ENCODE data around the gene TBCEL.
A peak's percentile ranks its signal among the peaks of the same experiment; 100 is the strongest.
"Not testable (repeated sequence)": the region's sequence is repeated elsewhere in the genome, so short reads cannot be mapped to it uniquely, and the experiment has no call there.

The TBCEL gene, protein sequence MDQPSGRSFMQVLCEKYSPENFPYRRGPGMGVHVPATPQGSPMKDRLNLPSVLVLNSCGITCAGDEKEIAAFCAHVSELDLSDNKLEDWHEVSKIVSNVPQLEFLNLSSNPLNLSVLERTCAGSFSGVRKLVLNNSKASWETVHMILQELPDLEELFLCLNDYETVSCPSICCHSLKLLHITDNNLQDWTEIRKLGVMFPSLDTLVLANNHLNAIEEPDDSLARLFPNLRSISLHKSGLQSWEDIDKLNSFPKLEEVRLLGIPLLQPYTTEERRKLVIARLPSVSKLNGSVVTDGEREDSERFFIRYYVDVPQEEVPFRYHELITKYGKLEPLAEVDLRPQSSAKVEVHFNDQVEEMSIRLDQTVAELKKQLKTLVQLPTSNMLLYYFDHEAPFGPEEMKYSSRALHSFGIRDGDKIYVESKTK

DNA sequence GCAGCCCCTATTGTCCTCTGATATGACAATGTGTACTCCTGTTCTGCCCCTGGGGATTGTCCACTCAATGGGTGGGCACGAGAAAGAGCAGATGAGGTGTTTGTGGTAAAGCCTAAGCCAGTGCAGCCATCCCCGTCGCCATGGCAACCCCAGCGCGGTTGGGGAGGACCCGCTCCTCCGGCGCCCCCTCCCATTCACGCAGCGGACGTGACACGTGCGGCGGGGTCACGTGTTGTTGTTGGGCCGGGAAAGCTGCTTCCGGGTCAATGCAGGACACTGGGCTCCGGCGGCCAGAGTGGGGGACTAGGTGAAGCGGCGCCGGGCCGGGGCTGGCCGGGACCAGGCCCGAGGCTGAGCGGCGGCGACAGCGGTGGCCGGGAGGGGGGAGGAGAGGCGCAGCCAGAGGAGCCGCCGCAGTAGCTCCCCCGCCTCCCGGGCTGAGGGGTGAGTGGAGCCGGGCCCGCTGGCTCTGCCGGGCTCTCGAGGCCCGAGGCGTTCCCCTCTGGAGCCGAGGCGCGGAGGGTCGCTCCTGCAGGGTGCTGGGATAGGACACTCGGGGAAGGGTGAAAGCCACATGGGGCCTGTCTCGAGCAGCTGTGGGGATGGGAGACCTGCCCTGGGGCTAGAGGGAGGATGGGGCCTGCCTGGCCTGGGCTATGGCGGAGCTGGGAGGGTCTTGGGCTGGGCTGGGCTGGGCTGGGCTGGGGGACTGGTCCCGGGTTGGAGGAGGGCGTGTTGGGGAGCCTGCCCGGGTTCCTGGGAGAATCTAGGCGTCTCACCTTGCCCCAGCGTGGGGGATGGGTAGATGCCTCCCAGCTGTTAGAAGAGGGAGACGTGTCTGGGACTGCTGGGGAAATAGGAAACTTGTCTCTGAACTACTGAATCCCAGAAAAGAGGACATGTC, at the start of gene TBCEL:
Gene TBCEL, plus strand, starts transcription at position 255 of the 904 bp plus-strand sequence. CDS start 21,589 bp downstream, outside the sequence.
- peak; percentile 66 for DNase-seq

DNA sequence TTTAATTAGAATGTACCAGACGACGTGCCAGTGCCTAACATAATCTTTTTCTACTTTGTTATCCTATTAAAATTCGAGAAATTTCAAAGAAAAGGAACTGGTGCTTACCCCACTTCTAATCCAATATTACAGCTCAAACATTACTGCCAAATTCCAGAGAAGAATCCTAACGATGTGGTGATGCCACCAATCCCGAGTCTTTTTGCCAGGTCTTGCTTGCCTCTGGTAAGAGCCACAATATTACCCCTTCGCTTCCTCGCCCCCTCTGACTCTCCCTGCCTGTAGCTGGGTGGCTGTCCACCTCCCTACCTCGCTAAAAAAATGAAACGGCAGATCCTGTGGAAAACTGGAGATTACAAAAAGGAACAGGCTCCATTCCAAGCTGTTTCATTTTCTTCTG, 49.4 kb upstream of the TBCEL start:
- DNase-seq, result no peak

DNA sequence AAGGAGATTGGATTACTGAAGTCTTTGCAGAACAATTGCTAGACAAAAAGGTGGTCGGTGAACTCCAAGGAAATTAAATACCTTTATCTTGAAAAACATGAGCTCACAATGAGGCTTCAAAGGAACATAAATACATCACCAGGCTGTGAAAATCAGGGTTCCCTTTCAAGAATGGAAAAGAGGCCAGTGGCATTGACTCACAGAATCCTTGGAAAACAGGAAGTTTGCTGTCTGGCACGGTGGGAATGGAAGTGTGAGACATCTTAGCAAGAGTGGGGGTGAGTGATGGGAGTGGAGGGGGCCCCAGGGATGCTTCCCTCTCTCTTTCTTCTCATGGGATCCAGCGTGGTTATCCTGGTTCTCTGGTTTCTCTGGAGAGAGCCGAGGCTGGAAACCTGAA, 48.9 kb upstream of the TBCEL start:
- DNase-seq, result no peak

DNA sequence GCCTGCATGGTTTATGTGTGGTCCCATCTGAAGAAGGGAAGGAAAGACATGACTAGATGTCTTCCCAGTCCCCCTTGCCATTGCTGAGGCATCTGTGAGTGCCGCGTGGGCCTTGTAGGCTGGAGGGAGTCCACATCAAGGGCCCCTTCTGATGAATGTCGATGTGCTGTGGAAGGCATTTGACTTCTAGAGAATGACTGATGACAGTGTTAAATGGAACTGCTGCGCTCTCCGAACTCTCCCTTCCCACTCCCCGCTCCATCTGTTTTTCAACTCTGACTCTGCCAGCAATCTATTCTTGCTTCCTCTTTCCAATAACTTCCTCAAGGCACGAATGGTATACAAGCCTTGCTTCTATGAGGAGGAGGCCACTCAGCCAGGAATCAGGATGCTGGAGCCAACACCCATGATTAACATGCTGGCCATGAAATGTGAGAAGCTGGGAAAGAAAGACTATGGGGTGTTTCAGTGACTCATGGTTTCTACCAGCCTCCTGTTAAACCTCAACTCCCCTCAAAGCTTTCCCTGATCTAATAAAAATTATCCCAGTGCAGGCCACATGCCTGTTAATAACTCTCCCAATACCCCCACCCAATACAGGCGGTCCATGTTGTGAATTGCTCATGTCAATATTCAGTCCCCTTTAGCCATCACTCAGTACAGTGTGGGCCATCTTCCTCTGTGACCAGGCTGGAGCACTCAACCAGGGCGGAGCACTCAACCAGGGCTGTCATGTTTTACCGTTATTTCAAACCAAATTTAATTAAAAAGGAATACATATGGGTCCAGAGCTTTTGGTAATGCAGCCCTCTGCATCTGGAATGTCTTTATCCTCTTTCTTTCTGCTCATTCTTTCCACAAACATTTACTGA, 46.4 kb upstream of the TBCEL start:
- no peak for DNase-seq

DNA sequence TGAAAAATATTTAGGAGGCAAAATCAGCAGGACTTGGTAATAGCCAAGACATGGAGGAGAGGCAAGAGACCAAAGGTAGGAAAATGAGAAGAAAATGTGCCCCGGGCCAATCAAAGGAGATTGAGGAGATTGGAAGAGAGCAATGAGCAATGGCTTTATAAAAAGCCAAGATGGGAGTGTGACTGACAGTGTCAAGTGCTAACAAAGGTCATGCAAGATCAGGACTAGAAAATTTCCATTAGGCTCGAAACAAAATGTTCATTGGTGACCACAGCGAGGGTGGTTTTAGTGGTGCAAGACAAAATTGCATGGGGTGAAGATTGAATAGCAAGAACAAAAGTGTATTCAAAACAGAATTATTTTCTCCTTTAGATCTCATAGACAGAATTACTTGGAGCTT, 45.2 kb upstream of the TBCEL start:
- DNase-seq, result no peak

DNA sequence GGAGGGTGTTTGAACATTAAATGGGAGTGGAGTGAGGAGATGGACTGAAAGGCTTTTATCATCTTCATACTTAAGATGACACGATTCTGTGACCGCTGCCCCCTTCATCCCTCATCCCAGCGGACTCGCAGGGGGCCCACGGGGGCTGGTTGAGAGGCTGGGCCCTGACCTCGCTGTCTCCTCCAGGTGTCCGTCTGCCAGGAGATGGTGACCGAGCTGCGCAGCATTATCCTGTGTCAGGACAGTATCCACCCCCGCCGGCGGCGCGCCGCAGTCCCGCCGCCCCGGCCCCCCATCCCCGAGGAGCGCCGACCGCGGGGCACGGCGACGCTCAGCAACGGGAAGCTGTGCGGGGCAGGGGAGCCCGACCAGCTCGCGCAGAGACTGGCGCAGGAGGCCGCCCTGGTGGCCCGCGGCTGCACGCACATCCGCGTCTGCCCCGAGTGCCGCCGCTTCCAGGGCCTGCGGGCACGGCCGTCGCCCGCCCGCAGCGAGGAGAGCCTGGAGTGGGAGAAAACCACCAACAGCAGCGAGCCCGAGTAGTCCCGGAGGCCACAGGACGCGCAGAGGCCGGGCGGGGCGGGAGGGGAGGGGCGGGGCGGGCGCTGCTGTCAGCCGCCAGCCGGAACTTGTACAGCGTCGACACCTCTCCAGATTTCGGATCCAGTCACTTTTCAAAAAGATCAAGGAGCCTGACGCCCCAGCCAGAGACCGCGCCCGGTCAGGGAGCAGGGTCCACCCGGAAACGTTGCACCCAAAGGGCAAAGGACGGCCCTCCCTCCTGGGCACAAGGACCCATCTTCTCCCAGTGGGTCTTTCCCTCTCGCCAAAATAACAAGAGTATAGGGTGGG, 38.0 kb upstream of the TBCEL start:
- DNase-seq, result no peak

DNA sequence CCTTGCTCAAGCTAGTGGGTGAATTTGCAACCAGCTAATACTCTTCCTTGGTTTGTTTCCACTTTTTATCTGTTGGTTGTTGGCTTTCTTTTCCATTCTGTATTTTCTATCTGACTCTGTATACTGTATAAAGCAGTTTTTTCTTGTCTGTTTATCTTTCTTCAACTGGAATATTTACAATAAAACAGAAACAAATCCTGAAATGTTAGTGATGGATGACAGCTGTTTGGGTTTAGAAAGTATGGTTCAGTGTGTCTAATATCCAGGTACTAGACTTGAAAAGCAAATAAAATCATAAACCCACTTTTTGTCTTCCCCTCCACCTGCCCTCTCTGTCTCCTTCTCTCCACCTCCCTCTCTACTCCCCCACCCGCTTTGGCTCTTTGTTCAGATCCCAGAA, 35.3 kb upstream of the TBCEL start:
- no peak for DNase-seq

DNA sequence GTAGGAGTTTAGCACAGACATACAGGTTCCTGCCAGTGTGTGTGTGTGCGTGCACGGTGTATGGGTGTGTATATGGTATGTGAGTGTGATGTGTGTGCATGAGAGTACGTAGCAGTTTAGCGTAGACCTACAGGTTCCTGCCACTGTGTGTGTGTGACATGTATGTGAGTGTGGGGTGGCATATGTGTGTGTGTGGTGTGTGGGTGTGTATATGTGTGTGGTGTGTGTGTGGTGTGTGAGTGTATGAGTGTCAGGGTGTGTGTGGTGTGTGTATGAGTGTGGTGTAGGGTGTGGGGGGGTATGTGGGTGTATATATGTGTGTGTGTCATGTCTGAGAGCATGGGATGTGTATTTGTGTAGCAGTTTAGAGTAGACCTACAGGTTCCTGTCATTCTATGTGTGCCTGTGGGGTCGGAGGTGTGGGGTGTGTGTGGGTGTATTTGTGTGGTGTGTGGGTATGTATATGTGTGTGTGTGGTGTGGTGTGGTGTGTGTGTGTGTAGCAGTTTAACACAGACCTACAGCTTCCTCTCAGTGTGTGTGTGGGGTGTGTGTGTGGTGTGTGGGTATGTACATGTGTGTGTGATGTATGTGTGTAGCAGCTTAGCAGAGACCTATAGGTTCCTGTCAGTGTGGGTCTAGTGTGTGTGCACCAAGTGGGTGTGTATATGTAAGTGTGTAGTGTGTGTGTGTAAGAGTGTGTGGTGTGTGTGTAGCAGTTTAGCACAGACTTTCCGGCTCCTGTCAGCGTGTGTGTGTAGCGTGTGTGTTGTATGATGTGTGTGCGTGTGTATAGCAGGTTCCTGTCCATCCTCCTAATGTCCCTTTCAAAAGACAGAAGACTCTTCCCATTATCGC, 31.8 kb upstream of the TBCEL start:
- DNase-seq, result no peak

DNA sequence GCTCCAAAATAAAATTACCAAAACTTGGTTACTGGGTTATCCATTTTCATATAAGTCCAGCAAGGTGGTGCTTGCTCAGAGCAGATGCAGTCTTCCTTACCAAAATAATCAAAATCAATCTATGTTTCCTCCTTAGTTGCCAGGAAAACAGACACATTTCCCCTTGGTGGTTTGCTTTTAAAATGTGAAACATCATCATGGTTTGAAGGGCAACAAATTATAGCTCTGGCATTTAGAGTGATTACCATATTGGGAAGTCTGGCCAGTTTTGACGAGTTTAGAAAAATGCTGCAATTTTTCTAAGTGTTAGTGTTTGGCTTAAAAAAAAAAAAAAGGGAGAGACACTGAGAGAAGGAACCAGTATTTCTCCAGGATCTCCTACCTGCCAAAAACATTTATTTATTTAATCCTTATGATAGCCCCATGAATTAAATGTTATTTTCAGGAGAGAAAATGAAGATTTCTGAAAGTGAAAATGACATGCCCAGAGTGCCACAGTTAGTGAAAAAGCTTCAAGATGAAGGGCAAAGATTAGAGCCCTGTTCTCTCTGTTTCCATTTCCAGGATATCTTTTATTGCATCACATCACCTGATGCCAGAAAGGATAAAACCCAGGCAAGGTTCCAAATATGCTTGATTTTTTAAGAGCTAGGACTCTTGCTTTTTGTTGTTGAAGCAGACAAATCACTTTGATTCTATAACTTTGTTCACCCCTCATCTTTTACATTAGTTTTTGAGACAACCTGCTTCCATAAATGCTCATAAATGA, 29.6 kb upstream of the TBCEL start:
- DNase-seq, result no peak

DNA sequence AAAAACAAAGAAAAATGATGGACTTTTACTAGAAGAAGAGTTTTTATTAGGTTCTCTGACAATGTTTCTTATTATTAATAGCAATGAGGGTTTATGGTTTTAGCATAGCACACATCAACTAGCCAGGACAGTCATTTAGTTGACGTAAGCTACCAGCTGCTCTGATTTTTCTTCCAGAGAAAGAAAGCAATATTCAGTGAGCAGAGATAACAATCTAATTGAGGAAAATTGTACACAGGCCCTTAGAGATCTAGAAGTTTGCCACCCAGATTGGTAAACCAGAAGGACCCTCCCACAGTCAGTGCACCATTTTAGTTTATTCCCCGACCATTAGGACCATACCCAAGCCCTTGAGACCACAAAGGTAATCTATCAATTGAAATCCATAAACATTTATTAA, 28.7 kb upstream of the TBCEL start:
- no peak for DNase-seq

DNA sequence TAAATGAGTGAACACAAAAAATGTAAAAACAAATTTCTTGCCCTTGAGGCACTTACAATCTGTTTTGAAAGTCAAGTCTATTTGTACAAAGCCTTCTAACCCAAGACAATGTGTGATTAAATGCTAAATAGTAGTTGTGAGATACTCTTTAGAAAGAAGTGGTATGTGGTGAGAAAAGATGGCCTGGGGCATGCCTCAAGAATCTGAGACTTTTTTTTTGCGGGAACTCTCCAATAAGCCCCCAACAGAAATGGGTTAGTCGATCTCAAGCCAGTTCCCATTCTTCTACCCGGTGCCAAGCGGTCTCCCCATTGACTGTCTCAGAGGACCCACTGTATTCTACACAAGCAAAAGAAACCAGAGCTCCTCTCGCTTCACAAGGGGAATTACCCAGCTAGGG, 26.9 kb upstream of the TBCEL start:
- no peak for DNase-seq

DNA sequence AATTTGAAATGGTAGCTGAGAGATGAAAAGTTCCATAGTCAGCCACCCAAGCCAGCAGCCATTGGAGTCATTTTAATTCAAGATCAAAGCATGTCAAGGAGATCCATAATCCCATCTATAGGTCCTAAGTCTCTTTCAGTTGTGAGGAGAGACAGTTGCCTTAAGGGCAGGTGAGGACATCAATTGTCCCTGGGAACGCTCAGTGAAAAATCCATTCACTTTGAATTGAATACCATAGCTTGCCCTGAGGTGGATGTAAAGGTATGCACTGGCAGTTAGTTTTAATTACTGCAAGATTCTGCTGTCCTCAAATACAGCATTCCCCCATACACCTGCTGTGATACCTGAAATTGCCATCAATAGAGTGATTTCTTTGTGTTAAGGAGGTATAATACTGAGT, 25.3 kb upstream of the TBCEL start:
- no peak for DNase-seq

DNA sequence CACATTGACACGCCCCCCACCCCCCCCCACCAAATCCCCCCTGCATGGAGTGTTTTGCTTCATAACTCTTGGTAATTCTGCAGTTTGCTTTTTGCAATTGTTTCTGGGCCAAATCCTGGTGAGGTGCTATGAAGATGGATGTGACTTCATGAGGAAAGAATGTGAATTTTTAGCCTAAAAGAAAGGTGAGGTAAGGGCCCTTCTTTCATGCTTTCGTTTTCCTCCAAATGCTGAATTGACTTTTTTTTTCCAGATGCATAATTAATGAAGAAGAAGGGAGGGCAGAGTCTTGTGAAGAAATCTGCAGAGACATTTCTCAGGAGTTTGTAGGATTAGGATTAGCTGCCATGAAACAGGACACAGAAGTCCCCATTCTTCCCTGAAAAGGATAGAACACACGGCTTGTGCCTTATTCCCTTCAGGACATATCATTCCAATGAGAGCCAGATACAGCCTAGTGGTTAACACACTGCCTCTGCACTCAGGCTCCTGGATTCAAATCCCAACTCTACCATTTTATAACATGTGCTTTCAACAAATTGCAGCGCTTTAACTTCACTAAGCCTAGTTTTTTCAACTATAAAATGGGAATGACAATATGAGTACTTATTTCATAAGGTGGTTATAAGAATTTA, 19.6 kb upstream of the TBCEL start:
- no peak for DNase-seq

DNA sequence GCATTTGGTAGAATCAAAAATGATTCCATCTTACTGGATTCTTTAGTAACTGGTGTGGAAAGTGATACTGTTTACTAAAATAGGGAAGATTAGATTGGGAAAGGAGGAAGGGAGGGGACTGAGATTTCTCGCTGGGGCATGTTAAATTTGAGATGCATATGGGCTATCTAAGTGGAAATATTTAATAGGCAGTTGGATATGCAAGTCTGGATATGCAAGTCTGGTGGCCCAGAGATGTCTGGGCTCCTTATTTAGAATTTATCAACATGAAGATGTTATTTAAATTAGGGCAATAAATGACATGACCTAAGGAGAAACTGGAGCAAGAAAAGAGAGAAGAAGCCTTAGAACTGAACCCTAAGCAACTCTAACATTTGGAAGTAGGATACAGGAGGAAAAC, 17.0 kb upstream of the TBCEL start:
- DNase-seq, result no peak

DNA sequence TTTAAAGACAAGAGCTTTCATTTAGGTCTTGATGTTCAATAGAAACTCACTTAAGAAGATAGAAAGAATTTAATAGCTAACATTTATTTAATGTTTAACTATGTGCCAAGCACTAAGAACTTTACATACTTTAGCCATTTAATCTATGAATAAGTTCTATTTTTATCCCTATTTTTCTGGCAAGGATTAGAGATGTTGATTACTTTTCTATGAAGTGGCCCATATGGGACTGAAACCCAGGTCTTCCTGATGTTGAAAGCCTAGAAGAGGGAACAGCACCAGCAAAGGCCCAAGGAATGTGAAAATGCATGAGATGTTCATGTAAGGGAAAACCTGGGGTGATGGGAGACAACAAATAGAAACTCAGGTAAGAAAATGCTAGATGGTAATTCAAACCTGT, 15.4 kb upstream of the TBCEL start:
- no peak for DNase-seq

DNA sequence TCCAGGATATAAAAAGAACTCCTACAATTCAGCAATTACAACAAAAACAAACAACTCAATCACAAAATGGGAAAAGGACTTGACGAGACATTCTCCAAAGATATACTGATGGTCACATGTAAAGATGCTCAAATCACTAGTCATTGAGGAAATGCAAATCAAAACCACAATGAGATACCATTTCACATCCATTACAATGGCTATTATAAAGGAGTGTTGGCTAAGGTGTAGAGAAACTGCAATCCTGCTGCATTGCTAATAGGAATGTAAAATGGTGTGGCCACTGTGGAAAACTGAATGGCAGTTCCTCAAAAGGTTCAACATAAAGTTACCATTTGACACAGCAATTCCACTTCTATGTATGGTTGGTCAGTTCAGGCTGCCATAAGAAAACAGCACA, 11.8 kb upstream of the TBCEL start:
- no peak for DNase-seq

DNA sequence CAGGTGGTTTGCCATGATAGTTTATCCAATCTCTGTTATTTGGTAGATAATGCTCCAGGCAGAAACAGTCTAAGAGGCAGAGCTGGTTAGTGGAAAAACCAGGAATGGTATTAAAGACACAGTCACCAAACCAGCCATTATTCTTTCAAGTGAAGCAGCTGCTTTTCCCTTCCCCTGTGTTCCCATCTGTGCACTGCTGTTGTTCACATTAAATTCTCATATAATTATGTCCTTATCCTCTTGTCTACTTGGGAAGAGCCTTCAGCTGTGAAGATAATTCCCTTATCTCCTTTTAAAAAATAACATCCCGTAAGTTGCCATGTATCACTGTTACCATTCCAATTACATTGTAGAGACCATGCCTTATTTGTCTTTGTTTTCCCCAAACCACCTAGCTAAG, 5.2 kb upstream of the TBCEL start:
- no peak for DNase-seq

DNA sequence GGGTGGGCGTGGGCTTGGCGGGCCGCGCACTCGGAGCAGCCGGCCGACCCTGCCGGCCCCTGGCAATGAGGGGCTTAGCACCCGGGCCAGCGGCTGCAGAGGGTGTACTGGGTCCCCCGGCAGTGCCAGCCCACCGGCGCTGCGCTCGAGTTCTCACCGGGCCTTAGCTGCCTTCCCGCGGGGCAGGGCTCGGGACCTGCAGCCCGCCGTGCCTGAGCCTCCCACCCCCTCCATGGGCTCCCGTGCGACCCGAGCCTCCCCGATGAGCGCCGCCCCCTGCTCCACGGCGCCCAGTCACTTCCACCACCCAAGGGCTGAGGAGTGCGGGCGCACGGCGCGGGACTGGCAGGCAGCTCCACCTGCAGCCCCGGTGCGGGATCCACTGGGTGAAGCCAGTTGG, 2.2 kb upstream of the TBCEL start:
- not testable (repeated sequence) for DNase-seq

DNA sequence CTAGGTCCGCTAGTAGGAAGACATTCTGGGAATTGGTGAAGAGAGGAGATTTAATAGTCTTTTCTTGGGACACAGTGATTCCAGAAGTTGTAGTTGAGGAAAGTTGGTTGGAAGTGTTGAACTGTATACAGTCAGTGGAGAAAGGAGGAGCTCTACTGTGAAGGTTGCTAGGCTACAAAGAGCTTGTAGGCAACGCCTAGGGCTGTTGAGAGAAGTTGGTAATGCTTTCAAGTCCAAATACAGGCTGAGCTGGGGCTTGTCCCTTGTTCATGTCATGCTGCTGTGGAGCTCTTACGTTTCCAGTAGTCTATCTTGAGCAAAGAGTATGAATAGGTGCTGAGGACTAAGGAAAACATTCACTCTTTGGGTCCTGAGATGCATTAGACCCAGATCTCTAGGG, 1.1 kb downstream of the TBCEL start:
- DNase-seq, result no peak

DNA sequence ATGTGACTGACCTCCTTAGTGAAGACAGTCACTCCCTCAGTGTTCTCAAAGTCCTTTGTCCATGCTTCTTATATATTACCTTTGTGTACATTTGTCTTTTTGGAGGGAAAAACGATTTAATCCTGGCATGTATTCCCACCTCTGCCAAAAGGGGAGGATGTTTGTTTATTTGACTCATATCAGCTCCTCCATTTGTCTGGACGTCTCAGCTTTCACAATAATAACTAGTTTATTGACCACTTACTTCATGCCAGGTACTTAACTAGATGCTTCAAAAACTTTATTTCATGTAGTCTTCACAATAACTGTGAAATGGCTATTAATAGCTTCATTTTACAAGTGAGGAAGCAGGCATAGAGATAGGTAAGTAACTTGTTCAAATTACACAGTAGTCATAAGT, 5.3 kb downstream of the TBCEL start:
- no peak for DNase-seq

Data from KG1 (cell line).